ENCODE measurements around the gene ZNF480. TPM values are rescaled to one million over a fixed set of nuclear protein-coding genes. Genes with fewer than 3 reads are reported as not detected.

The ZNF480 gene
- polyA plus RNA-seq, 1 experiment = 11.9 TPM

- DNase-seq (ENCODE audit: low read depth, low spot score) = no peak
- TF ChIP-seq CTCF (IDR thresholded peaks at IDR 0.05; ENCODE audit: low read depth, low read length) = no peak
- ChIA-PET CTCF (no interaction called here), POLR2A (no interaction called here)
- Histone ChIP-seq H3K27ac (ENCODE audit: low read depth, low read length) (no peak overlapping the region), H3K9me3 (ENCODE audit: control insufficient read depth, insufficient read depth, low read length) (peaks cover 66% of the 10 kb centered on the region), H3K27me3 (ENCODE audit: control insufficient read depth, insufficient read depth, low read length) (no peaks in the 10 kb centered on the region), H3K4me3 (ENCODE audit: low read depth, low read length) (no peak overlapping the region)
Measured at GRCh38 chr19:52307275-52307674, 10.3 kb downstream of the ZNF480 start.

GRCh38 chr19:52322429-52322828 lies 25.5 kb downstream of the ZNF480 start:
- no peaks in the 10 kb centered on the region for H3K27me3 ChIP-seq (ENCODE audit: control insufficient read depth, insufficient read depth, low read length)
- no peak for TF ChIP-seq CTCF (IDR thresholded peaks at IDR 0.05; ENCODE audit: low read depth, low read length)
- no peak for DNase-seq (ENCODE audit: low read depth, low spot score)
- H3K9me3 ChIP-seq (ENCODE audit: control insufficient read depth, insufficient read depth, low read length) = peaks cover 38% of the 10 kb centered on the region
- ChIA-PET POLR2A (no interaction called here), CTCF (no interaction called here)
- H3K4me3 ChIP-seq (ENCODE audit: low read depth, low read length) = no peak overlapping the region
- no peak overlapping the region for H3K27ac ChIP-seq (ENCODE audit: low read depth, low read length)

- H3K4me3 ChIP-seq (ENCODE audit: low read depth, low read length) = no peak overlapping the region
- no peaks in the 10 kb centered on the region for H3K27me3 ChIP-seq (ENCODE audit: control insufficient read depth, insufficient read depth, low read length)
- TF ChIP-seq CTCF (IDR thresholded peaks at IDR 0.05; ENCODE audit: low read depth, low read length) = no peak
- CTCF ChIA-PET = no interaction called here
- POLR2A ChIA-PET = no interaction called here
- no peak for DNase-seq (ENCODE audit: low read depth, low spot score)
- no peak overlapping the region for H3K27ac ChIP-seq (ENCODE audit: low read depth, low read length)
- H3K9me3 ChIP-seq (ENCODE audit: control insufficient read depth, insufficient read depth, low read length) = peaks cover 57% of the 10 kb centered on the region
Measured at GRCh38 chr19:52331757-52332156, 34.8 kb downstream of the ZNF480 start.

- H3K27me3 ChIP-seq (ENCODE audit: control insufficient read depth, insufficient read depth, low read length) = no peaks in the 10 kb centered on the region
- no peak for TF ChIP-seq CTCF (IDR thresholded peaks at IDR 0.05; ENCODE audit: low read depth, low read length)
- peak overlapping the region; percentile 86 for H3K4me3 ChIP-seq (ENCODE audit: low read depth, low read length)
- POLR2A ChIA-PET = interaction anchor here (0.6 kb wide), 1 partner anchor 16 kb away, joined by 3 read pairs; no protein-coding TSS in a partner anchor
- CTCF ChIA-PET = interaction anchor here (0.9 kb wide), 1 partner anchor 196 kb away, joined by 3 read pairs; the partner anchor contains the start of gene ZNF616
- no peak for DNase-seq (ENCODE audit: low read depth, low spot score)
- H3K9me3 ChIP-seq (ENCODE audit: control insufficient read depth, insufficient read depth, low read length) = peaks cover 55% of the 10 kb centered on the region
- peak overlapping the region; percentile 21 for H3K27ac ChIP-seq (ENCODE audit: low read depth, low read length)
Measured at GRCh38 chr19:52335768-52336116, 38.8 kb downstream of the ZNF480 start.

GRCh38 chr19:52336117-52336790 lies 39.3 kb downstream of the ZNF480 start, which contains the start of gene ZNF610:
Gene ZNF610, plus strand, starts transcription at chr19:52336243. Its CDS starts 12,930 bp downstream, at chr19:52349173.
- Histone ChIP-seq H3K27ac (ENCODE audit: low read depth, low read length) (peak within 1 kb of the TSS; percentile 92), H3K4me3 (ENCODE audit: low read depth, low read length) (peak within 1 kb of the TSS; percentile 86), H3K27me3 (ENCODE audit: control insufficient read depth, insufficient read depth, low read length) (no peaks in the 10 kb centered on the region), H3K9me3 (ENCODE audit: control insufficient read depth, insufficient read depth, low read length) (peaks cover 54% of the 10 kb centered on the region)
- ChIA-PET POLR2A (no interaction called here), CTCF (interaction anchor here (0.9 kb wide), 1 partner anchor 196 kb away, joined by 3 read pairs; the partner anchor contains the start of gene ZNF616)
- peak; percentile 69 for DNase-seq (ENCODE audit: low read depth, low spot score)
- TF ChIP-seq CTCF (IDR thresholded peaks at IDR 0.05; ENCODE audit: low read depth, low read length) = no peak
